PC-3 (cell line): ENCODE data around the gene ALPK3. TPM values are rescaled to one million over a fixed set of nuclear protein-coding genes. Genes with fewer than 3 reads are reported as not detected.

ENCODE experiments used
- ATAC-seq: fragments of 200-7000 bp; cut with Tn5 transposase; 2 replicates; pipeline ENCODE4 v1.9.1; 2020; ENCODE audit warnings: mild to moderate bottlenecking, moderate library complexity
- BruUV-seq: library from RNA; stranded (reverse); fragments of 400-500 nt; replicated peaks from 2 replicates; lab custom pipeline; 2021; lab: Mats Ljungman, UMichigan
- CTCF ChIA-PET: fragments of 300-600 bp; sonication (Branson Sonifier 250); formaldehyde crosslinking; loops from one replicate; lab custom pipeline; 2022; ENCODE audit warnings: antibody characterized with exemption; lab: Charles Lee
- POLR2A ChIA-PET: fragments of 300-600 bp; sonication (Branson Sonifier 250); formaldehyde crosslinking; loops from one replicate; lab custom pipeline; 2022; ENCODE audit warnings: antibody characterized with exemption; ENCODE audit not compliant: unreplicated experiment; lab: Charles Lee
- DNase-seq: peaks from one replicate; pipeline ENCODE4 v3.0.0-alpha.2; 2015
- H2AFZ ChIP-seq: fragments of 300-600 bp; sonication (generic); 2 replicates; pipeline ENCODE4 v1.6.0; 2016; ENCODE audit warnings: antibody characterized with exemption, low read length
- H3F3A ChIP-seq: fragments of 300-600 bp; sonication (generic); one replicate; pipeline ENCODE4 v1.6.0; 2017; ENCODE audit warnings: antibody characterized with exemption, low read length, control low read depth, mild to moderate bottlenecking; ENCODE audit not compliant: unreplicated experiment
- H3K27ac ChIP-seq: fragments of 300-600 bp; sonication (generic); 2 replicates; pipeline ENCODE4 v1.5.1; 2016; ENCODE audit warnings: mild to moderate bottlenecking, low read length
- H3K27me3 ChIP-seq: fragments of 300-600 bp; sonication (generic); 2 replicates; pipeline ENCODE4 v1.6.1; 2016; ENCODE audit warnings: low read length, mixed read lengths
- H3K36me3 ChIP-seq: fragments of 300-600 bp; sonication (generic); 2 replicates; pipeline ENCODE4 v1.6.1; 2016; ENCODE audit warnings: low read depth, mixed run types, low read length, mixed read lengths
- H3K4me1 ChIP-seq: fragments of 300-600 bp; sonication (generic); 2 replicates; pipeline ENCODE4 v1.5.1; 2016; ENCODE audit warnings: low read length; ENCODE audit not compliant: insufficient read depth
- H3K4me2 ChIP-seq: fragments of 300-600 bp; sonication (generic); 2 replicates; pipeline ENCODE4 v1.6.0; 2016; ENCODE audit warnings: low read length
- H3K4me3 ChIP-seq: fragments of 300-600 bp; sonication (generic); 2 replicates; pipeline ENCODE4 v1.5.1; 2016; ENCODE audit warnings: mild to moderate bottlenecking, low read length, mixed read lengths
- H3K79me2 ChIP-seq: fragments of 300-600 bp; sonication (generic); 2 replicates; pipeline ENCODE4 v1.6.1; 2017; ENCODE audit warnings: low read length, mixed read lengths
- H3K9ac ChIP-seq: fragments of 300-600 bp; sonication (generic); 2 replicates; pipeline ENCODE4 v1.6.0; 2016; ENCODE audit warnings: mild to moderate bottlenecking, low read length
- H3K9me2 ChIP-seq: fragments of 300-600 bp; sonication (generic); replicated peaks from 2 replicates; pipeline ENCODE4 v1.6.1; 2016; ENCODE audit warnings: mixed run types, low read length, mixed read lengths
- H3K9me3 ChIP-seq: fragments of 300-600 bp; sonication (generic); 2 replicates; pipeline ENCODE4 v1.6.1; 2016; ENCODE audit warnings: low read length, mixed read lengths
- H4K20me1 ChIP-seq: fragments of 300-600 bp; sonication (generic); 2 replicates; pipeline ENCODE4 v1.6.1; 2016; ENCODE audit warnings: low read length, mixed read lengths
- CTCF ChIP-seq: fragments of 300-600 bp; sonication (generic); conservative IDR thresholded peaks from 2 replicates; pipeline ENCODE4 v1.5.1; 2017; ENCODE audit warnings: antibody characterized with exemption, low read depth, mild to moderate bottlenecking, low read length
- EZH2 ChIP-seq: fragments of 300-600 bp; sonication (generic); IDR thresholded peaks from one replicate; pipeline ENCODE4 v1.6.1; 2017; ENCODE audit warnings: antibody characterized with exemption, mild to moderate bottlenecking, low read length; ENCODE audit not compliant: unreplicated experiment
- EZH2phosphoT487 ChIP-seq: fragments of 300-600 bp; sonication (generic); IDR thresholded peaks from 2 replicates; pipeline ENCODE4 v1.6.1; 2018; ENCODE audit warnings: mild to moderate bottlenecking, antibody characterized with exemption, low read length, borderline replicate concordance
- intact Hi-C: fragments of 100-400 bp; cut with micrococcal nuclease; formaldehyde crosslinking; loops from 2 replicates; pipeline ENCODE4 v1.9.0; 2023
- total RNA-seq: library from RNA; depleted of rRNA; stranded (reverse); fragments of >200 nt; gene quantifications from 2 replicates; pipeline ENCODE4 v1.2.3, GENCODE V29; 2014

The ALPK3 gene
- total RNA-seq, 1 experiment from 2014 or later: 2.4 TPM

DNA sequence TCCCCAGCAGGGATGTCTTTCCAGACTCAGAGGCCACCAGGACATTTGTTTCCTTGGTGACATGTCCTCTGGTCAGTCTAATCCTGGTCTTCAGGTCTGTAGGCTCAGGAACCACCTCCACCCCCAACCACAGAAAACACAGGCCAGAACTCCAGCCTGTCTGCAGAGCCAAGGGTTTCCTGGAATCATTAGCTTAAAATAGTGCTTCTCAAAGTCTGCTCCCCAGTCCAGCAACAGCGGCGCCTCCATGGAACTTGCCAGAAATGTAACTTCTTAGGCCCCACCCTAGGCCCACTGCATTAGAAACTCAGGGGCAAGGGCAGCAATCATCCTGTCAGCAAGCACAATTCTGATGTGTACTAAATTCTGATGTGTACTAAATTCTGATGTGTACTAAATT lies 87.3 kb downstream of the ALPK3 start:
- Histone ChIP-seq H3K27me3 (no peaks in the 10 kb centered on the region), H3K4me3 (no peak overlapping the region), H4K20me1 (no peaks in the 10 kb centered on the region), H3K4me1 (peaks cover 12% of the 10 kb centered on the region), H3K4me2 (no peak overlapping the region), H3K36me3 (no peaks in the 10 kb centered on the region), H3K9me2 (no peaks in the 10 kb centered on the region), H3K9ac (no peak overlapping the region), H3K27ac (no peak overlapping the region), H3K9me3 (no peaks in the 10 kb centered on the region), H3K79me2 (no peaks in the 10 kb centered on the region), H2AFZ (no peak overlapping the region), H3F3A (no peaks in the 10 kb centered on the region)
- ATAC-seq (no peak), DNase-seq (no peak)
- ChIA-PET CTCF (no interaction called here), POLR2A (no interaction called here)
- no peak for TF ChIP-seq EZH2
- TF ChIP-seq CTCF: no peak
- no peak for TF ChIP-seq EZH2phosphoT487
- no TSS peak for BruUV-seq
- intact Hi-C loops: no loop called here

- no peak overlapping the region for H3K4me3 ChIP-seq
- H2AFZ ChIP-seq: no peak overlapping the region
- no peak for DNase-seq
- intact Hi-C loops: no loop called here
- ATAC-seq: no peak
- no peaks in the 10 kb centered on the region for H3K27me3 ChIP-seq
- ChIA-PET CTCF (no interaction called here), POLR2A (no interaction called here)
- H3K9me2 ChIP-seq: no peaks in the 10 kb centered on the region
- no TSS peak for BruUV-seq
- no peak for TF ChIP-seq EZH2
- TF ChIP-seq CTCF: no peak
- no peak for TF ChIP-seq EZH2phosphoT487
- no peaks in the 10 kb centered on the region for H3K9me3 ChIP-seq
- no peaks in the 10 kb centered on the region for H3K79me2 ChIP-seq
- no peak overlapping the region for H3K9ac ChIP-seq
- H3F3A ChIP-seq: no peaks in the 10 kb centered on the region
- H3K27ac ChIP-seq: no peak overlapping the region
- H3K36me3 ChIP-seq: no peaks in the 10 kb centered on the region
- H3K4me1 ChIP-seq: peaks cover 20% of the 10 kb centered on the region
- no peak overlapping the region for H3K4me2 ChIP-seq
- H4K20me1 ChIP-seq: no peaks in the 10 kb centered on the region
Measured at GRCh38 chr15:84905016-84905916, 88.1 kb downstream of the ALPK3 start.

DNA sequence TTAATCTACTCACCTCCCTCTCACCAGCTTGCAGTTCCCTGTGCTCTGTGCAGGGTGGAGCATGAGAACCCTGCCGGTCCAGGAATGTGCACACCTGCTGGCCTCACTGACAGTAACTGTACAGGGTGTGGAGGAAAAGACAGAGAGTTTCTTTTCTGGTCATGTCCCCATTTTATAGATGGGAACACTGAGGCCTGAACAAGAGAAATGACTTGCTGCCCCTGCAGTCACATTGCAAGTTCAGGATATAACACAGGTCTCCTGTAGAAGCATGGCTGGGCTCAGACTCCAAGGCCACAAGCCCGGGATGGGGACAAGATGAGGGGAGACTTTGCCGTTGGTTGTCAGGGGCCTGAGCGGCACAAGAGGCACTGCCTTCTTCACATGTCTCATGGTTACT lies 90.6 kb downstream of the ALPK3 start:
- no peak for DNase-seq
- CTCF ChIA-PET: no interaction called here
- BruUV-seq: no TSS peak
- POLR2A ChIA-PET: no interaction called here
- Histone ChIP-seq H3K36me3 (no peaks in the 10 kb centered on the region), H3K9ac (no peak overlapping the region), H3K4me3 (no peak overlapping the region), H3K27me3 (no peaks in the 10 kb centered on the region), H3K27ac (no peak overlapping the region), H3K9me3 (no peaks in the 10 kb centered on the region), H3K4me2 (no peak overlapping the region), H3K79me2 (no peaks in the 10 kb centered on the region), H3K9me2 (no peaks in the 10 kb centered on the region), H3K4me1 (peaks cover 42% of the 10 kb centered on the region), H4K20me1 (no peaks in the 10 kb centered on the region), H2AFZ (no peak overlapping the region), H3F3A (peaks cover 11% of the 10 kb centered on the region)
- TF ChIP-seq CTCF (no peak), EZH2phosphoT487 (no peak), EZH2 (no peak)
- intact Hi-C loops: no loop called here
- ATAC-seq: no peak
